Mucosa of descending colon (tissue), 3 donors: ENCODE data around the gene CDKL1. TPM values are rescaled to one million over a fixed set of nuclear protein-coding genes. Genes with fewer than 3 reads are reported as not detected.
"Not testable (repeated sequence)": the region's sequence is repeated elsewhere in the genome, so short reads cannot be mapped to it uniquely, and the experiment has no call there.

Experiments
- ATAC-seq: fragments of 200-7000 bp; cut with Tn5 transposase; one replicate; pipeline ENCODE4 v1.9.1; 2020; ENCODE audit warnings: mild to moderate bottlenecking, moderate library complexity
- DNase-seq, 3 donors: peaks; one replicate each; pipeline ENCODE4 v3.0.0-alpha.2; 2020
- H3K36me3 ChIP-seq: fragments of 200-600 bp; one replicate; pipeline ENCODE4 v1.8.0; 2021; ENCODE audit warnings: low read depth, mild to moderate bottlenecking
- H3K4me1 ChIP-seq: fragments of 200-600 bp; one replicate; pipeline ENCODE4 v1.8.0; 2021; ENCODE audit warnings: low read depth, mild to moderate bottlenecking
- H3K4me3 ChIP-seq: fragments of 200-600 bp; one replicate; pipeline ENCODE4 v1.8.0; 2021; ENCODE audit warnings: mild to moderate bottlenecking
- H3K9me3 ChIP-seq: fragments of 200-600 bp; one replicate; pipeline ENCODE4 v1.8.0; 2021; ENCODE audit warnings: mild to moderate bottlenecking
- intact Hi-C, 2 donors: fragments of 100-400 bp; cut with DNase I in 1 of 2; cut with micrococcal nuclease in 1 of 2; formaldehyde crosslinking; loops; one replicate each; pipeline versions ENCODE4 v1.11.0 to v1.11.1; 2022; cut with DNase I, micrococcal nuclease
- total RNA-seq, 3 donors: library from RNA; stranded (reverse); fragmentation: NEBNext Ultra II Directional in 2 of 3; extraction: Animal tissue kit (Norgen Biotek cat#: 25700) in 2 of 3; gene quantifications; one replicate each; pipeline versions ENCODE4 v1.2.1 to v1.2.4, GENCODE V29; 2021 to 2023
- TF ChIP-seq, protein P1 (sequence below): fragments of 200-600 bp; IDR thresholded peaks from one replicate; pipeline ENCODE4 v1.8.0; 2022; ENCODE audit warnings: antibody characterized with exemption, mild to moderate bottlenecking
- donor health status: DM: no; HTN: no; CAD: no; lungs with moderate emphysema.
- donor health status: DM: no; HTN: no; CAD: no.
- donor health status: DM: no; HTN: yes; CAD: no.

Gene CDKL1
- total RNA-seq, 3 donors from 2014 or later: 31.0 to 70.4 (median 53.5) TPM

DNA sequence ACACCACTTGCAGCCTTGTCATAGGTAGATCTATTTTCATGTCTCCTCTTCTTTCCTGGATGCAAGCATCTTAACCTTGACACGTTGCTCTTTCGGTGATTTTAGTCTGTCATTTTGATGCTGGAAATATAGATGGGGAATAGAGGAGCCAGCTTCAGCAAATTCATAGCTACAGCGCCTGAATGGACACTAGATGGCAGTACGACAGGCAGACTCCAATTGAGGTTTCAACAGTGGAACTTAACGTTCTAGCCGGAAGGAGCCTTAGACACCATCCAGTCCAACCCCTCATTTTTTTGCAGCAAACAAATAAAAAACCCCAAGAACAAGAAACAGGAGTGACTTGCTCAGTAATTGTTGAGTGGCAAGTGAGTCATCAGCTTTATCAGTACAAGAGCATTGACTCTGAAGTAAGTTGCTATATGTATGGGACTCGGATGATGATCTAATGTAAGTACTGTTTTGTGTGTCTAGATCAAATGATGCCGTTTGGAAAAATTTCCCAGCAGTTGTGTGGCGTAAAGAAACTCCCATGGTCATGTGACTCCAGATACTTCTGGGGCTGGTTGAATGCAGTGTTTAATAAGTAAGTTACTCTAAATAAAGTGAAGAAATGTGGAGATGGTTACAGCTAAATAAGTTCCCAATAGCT lies 75.5 kb downstream of the CDKL1 start:
- Histone ChIP-seq H3K4me1 (peaks cover 5% of the 10 kb centered on the region), H3K9me3 (no peaks in the 10 kb centered on the region), H3K4me3 (no peak overlapping the region), H3K36me3 (no peaks in the 10 kb centered on the region)
- TF ChIP-seq, protein P1, sequence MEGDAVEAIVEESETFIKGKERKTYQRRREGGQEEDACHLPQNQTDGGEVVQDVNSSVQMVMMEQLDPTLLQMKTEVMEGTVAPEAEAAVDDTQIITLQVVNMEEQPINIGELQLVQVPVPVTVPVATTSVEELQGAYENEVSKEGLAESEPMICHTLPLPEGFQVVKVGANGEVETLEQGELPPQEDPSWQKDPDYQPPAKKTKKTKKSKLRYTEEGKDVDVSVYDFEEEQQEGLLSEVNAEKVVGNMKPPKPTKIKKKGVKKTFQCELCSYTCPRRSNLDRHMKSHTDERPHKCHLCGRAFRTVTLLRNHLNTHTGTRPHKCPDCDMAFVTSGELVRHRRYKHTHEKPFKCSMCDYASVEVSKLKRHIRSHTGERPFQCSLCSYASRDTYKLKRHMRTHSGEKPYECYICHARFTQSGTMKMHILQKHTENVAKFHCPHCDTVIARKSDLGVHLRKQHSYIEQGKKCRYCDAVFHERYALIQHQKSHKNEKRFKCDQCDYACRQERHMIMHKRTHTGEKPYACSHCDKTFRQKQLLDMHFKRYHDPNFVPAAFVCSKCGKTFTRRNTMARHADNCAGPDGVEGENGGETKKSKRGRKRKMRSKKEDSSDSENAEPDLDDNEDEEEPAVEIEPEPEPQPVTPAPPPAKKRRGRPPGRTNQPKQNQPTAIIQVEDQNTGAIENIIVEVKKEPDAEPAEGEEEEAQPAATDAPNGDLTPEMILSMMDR: peak; percentile 78
- ATAC-seq (peak; percentile 99), DNase-seq (peak in 1 of 3 donors; percentile 79)
- intact Hi-C loops: loop anchor here (2.0 to 5.0 kb wide), 2 partner anchors 211 to 212 kb away; partner anchors contain the start of gene MAP4K5 (in 2 of the 2)

DNA sequence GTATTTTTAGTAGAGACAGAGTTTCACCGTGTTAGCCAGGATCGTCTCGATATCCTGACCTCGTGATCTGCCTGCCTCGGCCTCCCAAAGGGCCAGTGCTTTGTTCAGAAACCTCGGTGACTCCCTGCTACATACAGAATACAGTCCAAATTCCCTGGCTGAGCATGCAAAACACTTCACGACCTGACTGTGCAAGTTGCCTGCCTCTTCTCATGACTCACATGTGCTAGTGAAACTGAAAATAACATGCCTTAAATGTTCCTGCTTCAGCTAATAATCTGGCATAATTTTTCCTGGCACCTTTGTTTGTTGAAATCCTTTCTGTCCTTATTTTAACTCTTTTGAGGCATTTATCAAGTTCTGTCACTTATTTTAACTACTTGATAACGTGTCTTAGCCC lies 76.4 kb downstream of the CDKL1 start:
- peak; percentile 28 for ATAC-seq
- H3K4me3 ChIP-seq: no peak overlapping the region
- TF ChIP-seq, protein P1: no peak
- intact Hi-C loops: loop anchor here (2.0 to 5.0 kb wide), 2 partner anchors 212 to 213 kb away; partner anchors contain the start of gene MAP4K5 (in 2 of the 2)
- no peak for DNase-seq
- peaks cover 5% of the 10 kb centered on the region for H3K4me1 ChIP-seq
- H3K36me3 ChIP-seq: no peaks in the 10 kb centered on the region
- H3K9me3 ChIP-seq: no peaks in the 10 kb centered on the region

DNA sequence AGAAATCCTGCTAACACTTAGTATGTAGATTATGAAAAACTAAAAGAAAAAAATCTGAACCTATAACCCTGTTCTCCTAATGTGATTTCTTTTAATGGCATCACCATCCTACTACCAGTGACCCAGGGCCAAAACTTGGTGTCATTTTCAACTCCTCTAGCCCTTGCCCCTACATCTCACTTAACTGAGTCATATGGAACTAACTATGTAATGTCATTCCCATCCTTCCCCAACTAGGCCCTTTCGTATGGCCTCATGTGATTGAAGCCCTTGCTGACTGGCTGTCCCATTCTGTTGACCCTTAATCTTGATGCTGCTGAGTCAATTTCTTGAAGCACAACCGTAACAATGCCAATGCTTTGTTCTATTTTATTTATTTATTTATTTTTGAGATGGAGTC lies 77.0 kb downstream of the CDKL1 start:
- peaks cover 5% of the 10 kb centered on the region for H3K4me1 ChIP-seq

GRCh38 chr14:50319293-50319692 lies 77.4 kb downstream of the CDKL1 start:
- Histone ChIP-seq H3K9me3 (no peaks in the 10 kb centered on the region), H3K4me3 (no peak overlapping the region), H3K36me3 (no peaks in the 10 kb centered on the region), H3K4me1 (peaks cover 5% of the 10 kb centered on the region)
- DNase-seq (no peak), ATAC-seq (no peak)
- TF ChIP-seq, protein P1: no peak
- intact Hi-C loops: loop anchor here in 1 of 2 donors (10.0 kb wide), 1 partner anchor 76 kb away; the partner anchor contains the start of gene CDKL1

More for the DNA sequence above, 77.0 kb downstream of the CDKL1 start:
- no peaks in the 10 kb centered on the region for H3K36me3 ChIP-seq
- TF ChIP-seq, protein P1: no peak
- no peak for DNase-seq
- no peaks in the 10 kb centered on the region for H3K9me3 ChIP-seq
- no peak overlapping the region for H3K4me3 ChIP-seq
- intact Hi-C loops: loop anchor here (2.0 to 10.0 kb wide), 3 partner anchors 75 to 213 kb away; partner anchors contain the start of genes MAP4K5 (in 2 of the 2) and CDKL1 (in 1 of the 2)
- no peak for ATAC-seq

GRCh38 chr14:50318031-50318626 lies 78.6 kb downstream of the CDKL1 start:
- H3K4me3 ChIP-seq: no peak overlapping the region
- intact Hi-C loops: loop anchor here in 1 of 2 donors (10.0 kb wide), 1 partner anchor 77 kb away; the partner anchor contains the start of gene CDKL1
- DNase-seq: no peak
- peaks cover 5% of the 10 kb centered on the region for H3K4me1 ChIP-seq
- ATAC-seq: no peak
- TF ChIP-seq, protein P1: peak; percentile 23
- no peaks in the 10 kb centered on the region for H3K9me3 ChIP-seq
- H3K36me3 ChIP-seq: no peaks in the 10 kb centered on the region

GRCh38 chr14:50314098-50314497 lies 82.6 kb downstream of the CDKL1 start:
- not testable (repeated sequence) for H3K4me3 ChIP-seq, H3K36me3 ChIP-seq, DNase-seq, H3K9me3 ChIP-seq, ATAC-seq, H3K4me1 ChIP-seq
- intact Hi-C loops: loop anchor here in 1 of 2 donors (10.0 kb wide), 1 partner anchor 81 kb away; the partner anchor contains the start of gene CDKL1
